Smooth muscle cell (in vitro differentiated cells): ENCODE measurements around the gene PRPF4. TPM values are rescaled to one million over a fixed set of nuclear protein-coding genes. Genes with fewer than 3 reads are reported as not detected.

ENCODE experiments used
- DNase-seq: peaks from one replicate; lab custom pipeline; 2025; ENCODE audit not compliant: unreplicated experiment; lab: John Stamatoyannopoulos, UW
- H2AFZ ChIP-seq: fragments of 200-600 bp; sonication (generic); 2 replicates; pipeline ENCODE4 v1.6.0; 2016; ENCODE audit warnings: antibody characterized with exemption, low read depth, mild to moderate bottlenecking
- H3F3A ChIP-seq: fragments of 200-600 bp; sonication (generic); 2 replicates; pipeline ENCODE4 v1.6.0; 2017; ENCODE audit warnings: antibody characterized with exemption, low read depth
- H3K27ac ChIP-seq: fragments of 200-600 bp; sonication (generic); 2 replicates; pipeline ENCODE4 v1.5.1; 2016; ENCODE audit warnings: low read depth, mild to moderate bottlenecking
- H3K27me3 ChIP-seq: fragments of 200-600 bp; sonication (generic); 2 replicates; pipeline ENCODE4 v1.6.1; 2016; ENCODE audit warnings: low read depth, mild to moderate bottlenecking
- H3K36me3 ChIP-seq: fragments of 200-600 bp; sonication (generic); 2 replicates; pipeline ENCODE4 v1.5.1; 2016; ENCODE audit warnings: low read depth
- H3K4me1 ChIP-seq: fragments of 200-600 bp; sonication (generic); 2 replicates; pipeline ENCODE4 v1.5.1; 2016; ENCODE audit warnings: low read depth
- H3K4me2 ChIP-seq: fragments of 200-600 bp; sonication (generic); 2 replicates; pipeline ENCODE4 v1.6.0; 2016; ENCODE audit warnings: mild to moderate bottlenecking
- H3K4me3 ChIP-seq: fragments of 200-600 bp; sonication (generic); 2 replicates; pipeline ENCODE4 v1.5.1; 2016; ENCODE audit warnings: mild to moderate bottlenecking
- H3K79me2 ChIP-seq: fragments of 200-600 bp; sonication (generic); 2 replicates; pipeline ENCODE4 v1.6.0; 2016; ENCODE audit warnings: low read depth, mild to moderate bottlenecking
- H3K9ac ChIP-seq: fragments of 200-600 bp; sonication (generic); 2 replicates; pipeline ENCODE4 v1.6.0; 2016; ENCODE audit warnings: low read depth
- H3K9me3 ChIP-seq: fragments of 200-600 bp; sonication (generic); replicated peaks from 2 replicates; pipeline ENCODE4 v1.5.1; 2016; ENCODE audit warnings: low read depth
- H4K20me1 ChIP-seq: fragments of 200-600 bp; sonication (generic); 2 replicates; pipeline ENCODE4 v1.6.0; 2016; ENCODE audit warnings: low read depth
- CTCF ChIP-seq: fragments of 200-600 bp; sonication (generic); IDR thresholded peaks from 2 replicates; pipeline ENCODE4 v1.5.1; 2017; ENCODE audit warnings: borderline replicate concordance, mild to moderate bottlenecking, antibody characterized with exemption; ENCODE audit not compliant: insufficient read depth, poor library complexity, severe bottlenecking
- WGBS: methylation state at CpG from one replicate; pipeline ENCODE4 v1.1.7; 2016; ENCODE audit warnings: low lambda C conversion rate; 5-methylcytosine and 5-hydroxymethylcytosine counted together
- polyA plus RNA-seq: library from polyadenylated mRNA; unstranded; fragments of >200 nt; fragmentation: Nextera tagmentation; extraction: Ambion mirVana; gene quantifications from 2 replicates; pipeline ENCODE4 v1.2.1, GENCODE V29; 2016
- total RNA-seq: library from RNA; depleted of rRNA; stranded (reverse); fragments of >200 nt; gene quantifications from 2 replicates; pipeline ENCODE4 v1.2.3, GENCODE V29; 2014

Gene PRPF4
- total and polyA plus RNA-seq, 2 experiments from 2014 or later = 18.5 to 22.2 TPM

DNA sequence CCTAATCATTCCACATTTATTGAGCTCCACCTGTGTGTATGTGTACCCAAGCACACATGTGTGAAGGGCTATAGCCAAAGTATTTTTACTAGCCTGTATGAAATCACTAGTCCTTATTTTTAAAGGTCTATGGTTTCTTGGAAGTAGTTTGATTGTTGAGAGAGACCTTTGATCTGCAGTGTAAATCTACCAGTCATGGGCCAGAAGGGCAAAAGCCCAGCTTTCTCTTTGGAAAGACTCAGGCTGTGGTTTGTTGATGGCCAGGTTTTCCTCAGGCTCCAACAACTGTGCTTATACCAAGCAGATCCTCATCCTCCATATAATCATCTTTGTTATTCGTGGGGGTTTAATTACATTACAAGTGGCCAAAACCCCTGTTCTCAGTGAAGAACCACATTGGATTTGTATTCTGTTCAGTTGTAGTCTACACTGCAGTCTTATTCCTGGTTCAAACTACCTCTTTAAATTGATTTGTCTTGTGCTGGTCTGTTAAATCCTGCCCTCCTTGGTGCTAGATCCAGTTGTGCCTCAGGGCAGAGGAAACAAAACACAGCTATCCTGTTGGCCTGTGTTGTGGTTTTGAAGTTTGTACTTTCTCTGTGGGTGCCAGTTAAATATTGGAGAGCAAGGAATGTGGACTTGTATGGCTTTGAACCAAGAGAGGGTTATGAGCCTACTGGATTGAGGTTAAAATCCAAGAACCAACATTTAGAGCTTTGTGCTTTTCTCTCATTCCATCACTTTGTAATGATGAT, 13.4 kb upstream of the PRPF4 start:
- no peak overlapping the region for H3K4me2 ChIP-seq
- no peak for TF ChIP-seq CTCF
- DNase-seq = no peak
- H3K79me2 ChIP-seq = no peaks in the 10 kb centered on the region
- H3K4me3 ChIP-seq = no peak overlapping the region
- no peak overlapping the region for H3K27ac ChIP-seq
- no peaks in the 10 kb centered on the region for H3K27me3 ChIP-seq
- H3K4me1 ChIP-seq = no peaks in the 10 kb centered on the region
- H3F3A ChIP-seq = no peaks in the 10 kb centered on the region
- no peaks in the 10 kb centered on the region for H3K9me3 ChIP-seq
- H2AFZ ChIP-seq = no peak overlapping the region
- H3K36me3 ChIP-seq = peaks cover 8% of the 10 kb centered on the region
- WGBS = 96% methylated on average over 1 of the region's 1 CpG
- H3K9ac ChIP-seq = no peak overlapping the region
- no peaks in the 10 kb centered on the region for H4K20me1 ChIP-seq

- Histone ChIP-seq H3K4me1 (no peaks in the 10 kb centered on the region), H3K27ac (peak overlapping the region; percentile 11), H3F3A (no peaks in the 10 kb centered on the region), H3K9ac (no peak overlapping the region), H3K4me3 (no peak overlapping the region), H2AFZ (no peak overlapping the region), H3K79me2 (no peaks in the 10 kb centered on the region), H4K20me1 (no peaks in the 10 kb centered on the region), H3K27me3 (no peaks in the 10 kb centered on the region), H3K4me2 (no peak overlapping the region), H3K9me3 (no peaks in the 10 kb centered on the region), H3K36me3 (peaks cover 8% of the 10 kb centered on the region)
- DNase-seq = no peak
- WGBS = 56% methylated on average over 3 of the region's 3 CpGs
- no peak for TF ChIP-seq CTCF
Measured at GRCh38 chr9:113266174-113266573, 9.3 kb upstream of the PRPF4 start.

GRCh38 chr9:113267911-113268566, 7.4 kb upstream of the PRPF4 start:
- Histone ChIP-seq H2AFZ (no peak overlapping the region), H4K20me1 (no peaks in the 10 kb centered on the region), H3K4me2 (no peak overlapping the region), H3K79me2 (no peaks in the 10 kb centered on the region), H3K4me3 (no peak overlapping the region), H3K27me3 (no peaks in the 10 kb centered on the region), H3K9me3 (no peaks in the 10 kb centered on the region), H3K9ac (no peak overlapping the region), H3K36me3 (peaks cover 11% of the 10 kb centered on the region), H3K27ac (no peak overlapping the region), H3K4me1 (no peaks in the 10 kb centered on the region), H3F3A (no peaks in the 10 kb centered on the region)
- 100% methylated on average over 4 of the region's 4 CpGs for WGBS
- TF ChIP-seq CTCF = no peak
- DNase-seq = no peak

DNA sequence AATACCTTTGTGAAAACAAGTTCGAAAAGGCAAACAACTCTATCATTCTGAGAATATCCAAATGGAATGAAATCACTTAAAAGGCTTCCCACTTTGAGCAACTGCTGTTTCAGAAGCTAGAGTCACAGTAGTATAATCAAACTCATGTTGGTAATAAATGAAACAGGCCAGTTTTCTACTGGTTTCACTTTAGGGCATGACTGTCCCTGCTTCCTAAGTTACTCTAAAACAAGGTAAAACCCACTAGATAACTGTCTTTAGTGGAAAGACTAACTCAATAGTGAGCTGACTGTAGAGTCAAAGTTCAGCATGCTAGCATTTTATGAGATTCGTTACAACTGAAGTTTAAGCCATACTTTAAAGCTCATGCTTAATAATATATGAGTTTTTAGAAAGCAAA, 6.1 kb upstream of the PRPF4 start:
- Histone ChIP-seq H3F3A (no peaks in the 10 kb centered on the region), H2AFZ (no peak overlapping the region), H3K4me1 (peaks cover 4% of the 10 kb centered on the region), H3K4me2 (no peak overlapping the region), H4K20me1 (peaks cover 6% of the 10 kb centered on the region), H3K36me3 (peaks cover 12% of the 10 kb centered on the region), H3K27ac (no peak overlapping the region), H3K9me3 (no peaks in the 10 kb centered on the region), H3K27me3 (no peaks in the 10 kb centered on the region), H3K79me2 (peaks cover 13% of the 10 kb centered on the region), H3K4me3 (no peak overlapping the region), H3K9ac (no peak overlapping the region)
- TF ChIP-seq CTCF = no peak
- DNase-seq = no peak
- 95% methylated on average over 2 of the region's 2 CpGs for WGBS
